Right atrium auricular region (tissue), 2 donors: ENCODE results near the gene QSOX2. TPM values are rescaled to one million over a fixed set of nuclear protein-coding genes. Genes with fewer than 3 reads are reported as not detected.

ENCODE experiments used
- DNase-seq: peaks from one replicate; pipeline ENCODE4 v3.0.0-alpha.2; 2019; ENCODE audit warnings: low spot score
- H3K27ac ChIP-seq, 2 donors: fragments of 200-600 bp; sonication (generic); 1 replicate in 1 of 2; 2 replicates in 1 of 2; pipeline ENCODE4 v1.5.1; 2016 to 2019
- H3K27me3 ChIP-seq, 2 donors: fragments of 200-600 bp; sonication (generic); one replicate each; pipeline versions ENCODE4 v1.5.1 to v1.6.0; 2017 to 2019
- H3K36me3 ChIP-seq: fragments of 200-600 bp; sonication (generic); one replicate; pipeline ENCODE4 v1.5.1; 2016
- H3K4me1 ChIP-seq, 2 donors: fragments of 200-600 bp; sonication (generic); one replicate each; pipeline versions ENCODE4 v1.5.1 to v1.6.0; 2017 to 2019
- H3K4me3 ChIP-seq, 2 donors: fragments of 200-600 bp; sonication (generic); 1 replicate in 1 of 2; 2 replicates in 1 of 2; pipeline ENCODE4 v1.5.1; 2017 to 2019; ENCODE audit warnings: mild to moderate bottlenecking in 1 of 2, moderate library complexity in 1 of 2
- H3K9me3 ChIP-seq, 2 donors: fragments of 200-600 bp; sonication (generic); one replicate each; pipeline ENCODE4 v1.5.1; 2019
- total RNA-seq, 2 donors: library from RNA; depleted of rRNA; stranded (reverse); fragments of >200 nt; gene quantifications; one replicate each; pipeline ENCODE4 v1.1.0, GENCODE V29; 2016
- TF ChIP-seq, protein P1 (sequence below), 2 donors: fragments of 200-600 bp; sonication (generic); IDR thresholded peaks; one replicate each; pipeline ENCODE4 v1.5.1; 2019; ENCODE audit warnings: antibody characterized with exemption in 2 of 2

The QSOX2 gene
- total RNA-seq, 2 donors from 2014 or later = 3.2 to 6.3 TPM

DNA sequence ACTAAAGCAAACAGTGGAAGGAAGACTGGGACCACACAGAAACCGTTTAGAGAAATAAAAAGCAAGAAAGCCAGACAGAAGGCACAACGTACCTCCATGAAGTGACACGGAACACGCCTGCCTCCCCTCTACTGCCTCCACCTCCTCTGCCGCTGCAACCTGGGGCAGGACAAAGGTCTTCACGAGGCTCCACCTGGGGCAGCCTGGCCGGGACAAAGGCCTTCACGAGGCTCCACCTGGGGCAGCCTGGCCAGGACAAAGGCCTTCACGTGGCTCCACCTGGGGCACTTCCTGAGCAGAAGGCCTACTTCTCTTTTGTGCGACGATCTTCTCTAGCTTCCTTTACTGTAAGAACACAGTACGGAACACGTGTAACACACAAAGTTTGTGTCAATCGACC is 11.7 kb downstream of the QSOX2 start:
- Histone ChIP-seq H3K27me3 (no peaks in the 10 kb centered on the region), H3K4me1 (peaks cover 0 to 3% of the 10 kb centered on the region in 2 donors), H3K4me3 (no peak overlapping the region), H3K36me3 (peaks cover 10% of the 10 kb centered on the region), H3K9me3 (no peaks in the 10 kb centered on the region), H3K27ac (no peak overlapping the region)
- TF ChIP-seq, protein P1, sequence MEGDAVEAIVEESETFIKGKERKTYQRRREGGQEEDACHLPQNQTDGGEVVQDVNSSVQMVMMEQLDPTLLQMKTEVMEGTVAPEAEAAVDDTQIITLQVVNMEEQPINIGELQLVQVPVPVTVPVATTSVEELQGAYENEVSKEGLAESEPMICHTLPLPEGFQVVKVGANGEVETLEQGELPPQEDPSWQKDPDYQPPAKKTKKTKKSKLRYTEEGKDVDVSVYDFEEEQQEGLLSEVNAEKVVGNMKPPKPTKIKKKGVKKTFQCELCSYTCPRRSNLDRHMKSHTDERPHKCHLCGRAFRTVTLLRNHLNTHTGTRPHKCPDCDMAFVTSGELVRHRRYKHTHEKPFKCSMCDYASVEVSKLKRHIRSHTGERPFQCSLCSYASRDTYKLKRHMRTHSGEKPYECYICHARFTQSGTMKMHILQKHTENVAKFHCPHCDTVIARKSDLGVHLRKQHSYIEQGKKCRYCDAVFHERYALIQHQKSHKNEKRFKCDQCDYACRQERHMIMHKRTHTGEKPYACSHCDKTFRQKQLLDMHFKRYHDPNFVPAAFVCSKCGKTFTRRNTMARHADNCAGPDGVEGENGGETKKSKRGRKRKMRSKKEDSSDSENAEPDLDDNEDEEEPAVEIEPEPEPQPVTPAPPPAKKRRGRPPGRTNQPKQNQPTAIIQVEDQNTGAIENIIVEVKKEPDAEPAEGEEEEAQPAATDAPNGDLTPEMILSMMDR (IDR thresholded peaks at IDR 0.05) = no peak
- DNase-seq = no peak

DNA sequence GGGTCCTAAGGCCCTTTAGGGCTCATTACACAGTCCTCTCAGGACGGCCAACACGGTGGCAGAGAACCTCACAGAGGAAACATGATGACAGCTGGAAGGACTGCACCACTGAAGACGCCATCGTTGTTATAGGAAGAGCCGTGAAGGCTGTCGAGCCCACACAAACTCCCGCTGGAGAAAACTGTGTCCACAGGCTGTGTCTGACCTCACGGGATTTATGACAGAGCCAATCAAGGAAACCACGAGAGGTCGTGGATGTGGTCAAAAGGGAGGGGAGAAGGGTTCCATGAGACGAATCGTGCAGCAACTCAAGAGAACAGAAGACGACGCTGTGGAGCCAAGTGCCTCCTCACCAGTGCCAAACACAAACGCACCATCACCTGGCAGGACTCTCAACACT is 12.2 kb downstream of the QSOX2 start:
- Histone ChIP-seq H3K27ac (no peak overlapping the region), H3K36me3 (peaks cover 10% of the 10 kb centered on the region), H3K27me3 (no peaks in the 10 kb centered on the region), H3K4me3 (no peak overlapping the region), H3K4me1 (no peaks in the 10 kb centered on the region), H3K9me3 (no peaks in the 10 kb centered on the region)
- TF ChIP-seq, protein P1 (IDR thresholded peaks at IDR 0.05) = no peak
- DNase-seq = no peak

DNA sequence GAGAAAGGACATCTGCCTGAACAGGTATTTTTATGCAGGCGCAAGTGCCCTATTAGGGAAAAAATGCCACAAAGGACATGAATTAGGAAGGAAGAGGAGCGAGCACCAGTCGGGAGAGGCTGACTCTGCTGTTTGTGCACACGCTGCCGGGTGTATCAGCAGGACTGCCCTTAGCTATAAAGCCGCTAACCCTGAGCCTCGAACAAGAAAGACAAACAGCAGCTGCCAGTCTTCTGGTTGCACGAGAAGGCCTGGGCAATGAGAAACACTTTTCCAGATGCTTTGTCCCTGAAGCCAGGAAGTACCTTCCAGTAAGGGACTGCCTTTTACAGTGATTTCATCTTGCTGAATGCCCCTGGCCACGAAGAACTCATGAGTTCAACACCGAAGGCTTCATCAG is 12.6 kb downstream of the QSOX2 start:
- Histone ChIP-seq H3K27ac (no peak overlapping the region), H3K36me3 (peaks cover 10% of the 10 kb centered on the region), H3K4me3 (no peak overlapping the region), H3K9me3 (no peaks in the 10 kb centered on the region), H3K27me3 (no peaks in the 10 kb centered on the region), H3K4me1 (no peaks in the 10 kb centered on the region)
- no peak for DNase-seq
- TF ChIP-seq, protein P1 (IDR thresholded peaks at IDR 0.05) = no peak

DNA sequence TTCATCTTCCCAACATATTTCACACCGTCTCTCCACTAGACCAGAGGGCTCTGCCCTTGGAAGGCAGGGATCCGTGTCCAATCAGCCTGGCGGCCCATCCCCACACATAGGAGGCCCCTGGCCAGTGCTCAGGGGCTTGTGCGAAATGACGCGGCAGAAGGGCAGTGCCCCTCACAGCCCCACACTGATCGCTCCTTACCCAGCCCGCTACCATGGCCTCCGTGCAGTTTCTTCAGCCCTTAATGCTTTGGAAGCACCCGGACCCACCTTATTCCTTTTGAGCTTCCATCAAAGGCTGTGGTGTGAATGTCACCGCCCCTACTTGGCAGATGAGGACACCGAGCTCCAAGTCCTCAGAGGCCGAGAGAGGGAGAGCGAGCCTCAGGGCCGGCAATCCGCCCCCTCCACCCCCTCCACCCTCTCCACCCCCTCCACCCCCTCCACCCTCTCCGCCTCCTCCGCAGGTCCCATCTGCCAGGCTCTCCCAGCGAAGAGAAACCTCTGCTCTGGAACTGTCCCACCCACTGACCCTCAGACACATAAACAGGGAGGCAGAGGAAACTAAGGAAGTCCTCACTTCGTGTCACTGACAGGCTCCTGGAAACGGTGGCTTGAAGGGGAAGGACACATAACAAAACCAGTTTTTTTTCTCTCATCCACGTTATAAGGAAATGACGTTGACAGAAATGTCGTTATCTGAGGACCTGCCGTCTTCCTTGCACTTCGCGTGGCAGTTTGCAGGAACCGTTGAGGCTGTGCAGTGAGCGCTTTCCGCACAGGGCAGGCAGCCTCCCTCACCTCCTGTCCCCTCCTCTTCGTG is 13.9 kb downstream of the QSOX2 start:
- Histone ChIP-seq H3K36me3 (peaks cover 2% of the 10 kb centered on the region), H3K9me3 (no peaks in the 10 kb centered on the region), H3K27ac (no peak overlapping the region), H3K27me3 (no peaks in the 10 kb centered on the region), H3K4me3 (no peak overlapping the region), H3K4me1 (no peaks in the 10 kb centered on the region)
- no peak for DNase-seq
- TF ChIP-seq, protein P1 (IDR thresholded peaks at IDR 0.05) = no peak

DNA sequence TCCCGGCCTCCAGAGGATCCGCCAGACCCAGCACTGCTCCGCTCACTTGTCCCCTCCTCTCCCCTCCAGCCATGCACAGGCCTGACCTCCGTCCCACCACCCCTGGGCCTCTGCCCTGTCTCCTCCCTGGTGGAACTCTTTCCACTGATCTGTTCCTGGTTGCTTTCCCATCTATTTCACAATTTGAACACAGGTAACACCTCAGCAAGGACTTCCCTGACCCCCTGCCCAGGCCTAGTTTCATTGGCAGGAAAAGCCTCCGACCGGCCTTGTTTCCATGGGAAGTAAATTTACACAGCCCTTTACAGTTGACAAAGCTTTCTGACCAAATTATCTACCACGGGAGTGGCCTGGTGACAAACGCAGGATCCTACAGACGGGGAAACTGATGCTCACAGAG is 14.8 kb downstream of the QSOX2 start:
- H3K36me3 ChIP-seq = no peaks in the 10 kb centered on the region
- no peak overlapping the region for H3K4me3 ChIP-seq
- H3K4me1 ChIP-seq = no peaks in the 10 kb centered on the region
- H3K9me3 ChIP-seq = no peaks in the 10 kb centered on the region
- TF ChIP-seq, protein P1 (IDR thresholded peaks at IDR 0.05) = no peak
- no peak overlapping the region for H3K27ac ChIP-seq
- DNase-seq = no peak
- no peaks in the 10 kb centered on the region for H3K27me3 ChIP-seq

DNA sequence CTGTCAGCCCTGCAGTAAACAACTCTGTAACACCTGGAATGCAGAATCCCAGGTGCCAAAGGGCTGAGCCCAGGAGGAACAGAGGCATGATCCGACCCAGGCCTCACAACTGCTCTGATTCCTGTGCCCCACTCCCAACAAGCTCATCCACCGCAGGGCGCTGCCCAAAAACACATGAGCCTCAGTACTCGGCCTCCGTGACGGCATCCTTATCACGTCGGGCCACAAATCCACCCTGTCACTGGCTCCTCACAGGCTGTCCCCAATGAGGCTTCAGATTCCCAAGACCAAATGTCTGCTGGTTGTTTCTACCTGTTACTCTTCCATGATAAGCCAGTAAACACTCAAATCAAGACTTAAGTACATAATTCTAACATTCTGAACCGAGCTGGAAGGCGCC is 15.2 kb downstream of the QSOX2 start:
- TF ChIP-seq, protein P1 (IDR thresholded peaks at IDR 0.05) = no peak
- Histone ChIP-seq H3K27me3 (no peaks in the 10 kb centered on the region), H3K36me3 (no peaks in the 10 kb centered on the region), H3K27ac (no peak overlapping the region), H3K4me3 (no peak overlapping the region), H3K9me3 (no peaks in the 10 kb centered on the region), H3K4me1 (no peaks in the 10 kb centered on the region)
- DNase-seq = no peak
